Hematopoietic multipotent progenitor cell treated with erythropoietin and hydrocortisone succinate and interleukin-3 and kit ligand, for 17 days (in vitro differentiated cells): Measurements from ENCODE around the gene BTG4.

Experiments
- DNase-seq: peaks from one replicate; pipeline ENCODE4 v3.0.0-alpha.2; 2015; ENCODE audit warnings: low spot score

The BTG4 gene

DNA sequence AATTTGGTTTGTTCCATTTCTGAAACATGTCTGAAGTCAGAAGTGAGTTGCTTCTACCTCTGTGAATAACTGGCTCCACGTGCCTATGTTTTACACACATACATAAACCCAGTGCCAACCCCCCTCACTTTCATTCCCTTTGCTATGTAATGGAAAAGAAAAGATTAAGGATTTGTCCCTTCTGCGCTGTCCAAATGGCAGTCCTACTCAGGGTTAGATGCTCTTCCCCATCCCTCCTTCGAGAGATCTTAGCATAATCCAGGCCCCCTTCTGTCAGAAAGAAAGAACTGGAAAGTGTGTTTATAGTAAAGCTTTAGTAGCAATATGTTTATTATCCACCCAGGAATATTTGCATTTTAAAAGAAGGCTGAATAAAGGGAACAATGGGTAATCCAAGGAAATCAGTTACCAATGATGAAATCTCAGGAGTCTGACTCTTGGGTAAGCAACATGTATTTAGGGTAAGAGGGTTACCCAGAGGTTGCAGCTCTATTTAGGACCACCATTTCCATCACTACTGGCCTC lies 25.2 kb upstream of the BTG4 start:
- no peak for DNase-seq

DNA sequence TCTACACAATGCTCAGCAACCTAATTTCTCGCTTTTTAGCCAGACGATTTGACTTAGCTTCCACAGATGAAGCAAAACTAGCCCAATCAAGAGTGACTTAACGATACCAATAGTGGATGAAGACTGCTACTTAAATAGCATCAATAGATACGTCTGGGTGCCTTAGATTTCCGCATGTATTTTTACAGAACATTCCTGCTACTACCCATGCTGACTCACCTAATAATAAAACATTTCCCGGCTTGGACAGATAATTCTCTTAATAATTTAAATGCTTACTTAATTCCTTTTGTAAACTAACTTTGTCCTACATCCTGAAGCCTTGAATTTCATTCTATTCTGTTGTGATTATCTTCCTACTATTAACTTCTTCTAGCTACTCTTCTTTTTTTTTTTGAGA lies 23.1 kb upstream of the BTG4 start:
- DNase-seq: no peak

GRCh38 chr11:111532365-111532709 lies 20.2 kb upstream of the BTG4 start:
- DNase-seq: no peak

- no peak for DNase-seq
Measured at GRCh38 chr11:111531687-111532364, 19.6 kb upstream of the BTG4 start.

DNA sequence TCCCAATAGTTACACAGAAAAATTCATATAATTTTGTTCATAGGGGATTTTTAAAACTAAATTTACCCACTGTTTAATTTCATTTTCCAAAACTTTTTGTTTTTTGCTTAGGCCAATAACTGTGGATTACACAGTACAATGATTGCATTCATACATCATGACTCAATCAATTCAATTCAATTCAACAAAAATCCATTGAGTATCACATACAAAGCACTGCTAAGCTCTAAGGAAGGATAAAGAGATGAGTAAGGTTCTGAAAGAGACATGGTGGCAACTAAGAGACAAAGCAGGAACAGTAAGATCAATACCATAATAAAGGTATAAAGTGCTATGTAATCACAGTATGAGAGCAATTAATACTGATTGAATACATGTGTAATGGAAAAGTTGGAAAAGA lies 18.9 kb upstream of the BTG4 start:
- no peak for DNase-seq

DNA sequence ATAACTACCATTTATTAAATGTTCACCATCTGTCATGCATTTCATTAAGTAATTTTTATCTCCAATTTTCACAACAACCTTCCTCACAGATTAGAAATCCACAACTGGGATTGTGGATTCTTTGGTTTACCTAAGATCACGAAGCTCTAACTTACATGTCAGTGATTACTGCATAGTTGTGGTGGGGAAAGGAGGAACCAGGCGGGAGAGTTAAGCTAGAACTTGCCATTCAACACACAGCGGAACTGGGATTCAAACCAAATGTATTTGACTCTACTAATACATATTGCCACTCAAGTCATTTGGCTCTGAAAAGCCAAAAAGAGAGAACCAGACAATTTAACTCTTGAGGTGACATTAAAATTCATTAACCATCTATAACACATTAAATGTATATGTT lies 17.9 kb upstream of the BTG4 start:
- DNase-seq: no peak

- DNase-seq: no peak
Measured at GRCh38 chr11:111528557-111528956, 16.4 kb upstream of the BTG4 start.

DNA sequence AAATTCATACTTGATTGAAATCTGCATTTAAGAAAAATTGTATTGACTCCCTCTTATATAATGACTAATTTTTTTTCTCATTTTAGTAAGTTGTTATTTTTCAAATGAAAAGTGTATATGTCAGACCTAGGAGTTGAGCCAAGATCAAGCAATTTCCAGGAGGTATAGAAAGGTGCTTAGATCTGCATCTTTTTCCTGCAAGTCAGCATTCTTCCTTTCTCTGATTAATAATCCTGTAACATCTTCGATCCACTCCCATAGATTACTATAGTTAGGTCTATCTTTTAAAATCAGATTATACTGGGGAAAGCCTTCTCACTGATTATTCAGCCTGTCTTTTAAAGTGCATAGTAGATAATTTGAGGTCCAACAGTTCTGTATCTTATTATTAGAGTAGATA lies 15.1 kb upstream of the BTG4 start:
- DNase-seq: no peak

- DNase-seq: no peak
Measured at GRCh38 chr11:111526501-111526900, 14.3 kb upstream of the BTG4 start.

DNA sequence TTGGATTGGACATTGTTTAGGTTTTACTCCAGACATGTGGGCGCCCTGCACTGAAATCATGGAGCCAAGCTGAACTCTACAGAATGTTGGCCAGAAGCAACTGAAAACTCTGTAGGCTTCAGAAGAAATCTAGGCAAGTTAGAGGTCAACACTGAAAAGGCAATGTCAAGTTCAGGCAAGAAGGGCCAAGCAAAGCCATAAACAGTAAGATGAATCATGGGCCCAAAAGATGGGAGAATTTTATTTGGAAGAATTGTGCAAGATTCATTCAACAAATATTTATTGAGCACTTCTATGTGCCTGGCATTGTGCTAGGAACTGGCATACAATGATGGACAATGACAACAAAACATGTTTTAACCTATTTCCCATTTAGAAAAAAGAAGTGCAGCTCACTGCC lies 13.3 kb upstream of the BTG4 start:
- no peak for DNase-seq

DNA sequence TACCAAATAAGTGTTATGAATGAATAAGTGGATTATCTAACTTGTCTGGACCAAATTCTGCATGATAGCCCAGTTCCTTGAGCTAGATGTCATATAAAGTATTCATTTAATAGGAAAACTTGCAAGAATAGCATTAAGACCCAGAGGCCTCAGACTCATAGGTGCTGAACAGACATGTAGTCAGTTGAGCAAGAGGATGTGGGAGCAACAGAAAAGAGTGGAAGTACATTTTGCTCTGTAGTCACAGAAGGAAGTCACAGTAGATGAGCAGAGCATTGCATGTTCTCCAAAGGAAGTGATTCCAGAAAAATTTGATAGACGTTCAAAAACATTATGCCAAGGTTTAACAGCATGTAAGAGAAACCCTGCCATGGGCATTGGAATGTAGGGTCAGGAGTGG lies 11.9 kb upstream of the BTG4 start:
- DNase-seq: no peak

DNA sequence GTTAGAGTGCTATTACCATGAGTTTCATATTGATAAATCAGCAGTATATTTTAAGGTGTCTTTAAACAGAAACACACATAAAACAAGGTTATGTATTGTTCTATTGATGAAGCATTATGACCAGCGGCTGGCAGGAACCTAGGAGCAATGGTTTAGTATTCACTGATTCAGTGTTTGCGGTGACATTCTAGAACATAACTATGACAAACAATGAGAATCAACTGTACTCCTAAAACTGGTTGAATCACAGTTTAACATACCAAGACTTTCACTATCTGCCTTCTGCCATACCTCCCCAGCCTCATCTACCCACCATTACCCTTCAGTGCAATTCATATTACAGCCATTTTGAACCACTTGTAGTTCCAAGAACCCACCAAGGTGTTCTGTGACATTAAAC lies 11.2 kb upstream of the BTG4 start:
- no peak for DNase-seq

GRCh38 chr11:111522426-111522825 lies 10.2 kb upstream of the BTG4 start:
- DNase-seq: no peak

- no peak for DNase-seq
Measured at GRCh38 chr11:111521135-111521534, 8.9 kb upstream of the BTG4 start.

GRCh38 chr11:111520560-111520959 lies 8.4 kb upstream of the BTG4 start:
- no peak for DNase-seq

DNA sequence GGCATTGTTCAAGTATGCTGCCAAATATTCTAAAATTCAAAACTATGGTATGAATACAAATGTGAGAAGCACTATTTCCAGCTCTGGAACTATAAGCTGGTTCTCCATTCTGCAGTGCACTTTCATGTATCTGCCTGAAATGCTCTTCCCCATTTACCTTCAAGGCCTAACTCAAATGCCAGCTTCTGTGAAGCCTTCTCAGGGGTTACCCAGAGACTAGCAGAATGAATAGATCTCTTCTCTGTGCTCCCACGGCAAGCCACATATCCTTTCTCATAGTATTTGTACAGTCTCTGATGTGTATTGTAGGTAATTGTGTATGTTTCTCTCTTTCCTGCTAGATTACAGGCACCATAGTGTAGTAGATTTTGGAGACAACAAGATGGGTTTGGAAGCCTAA lies 6.5 kb upstream of the BTG4 start:
- no peak for DNase-seq

DNA sequence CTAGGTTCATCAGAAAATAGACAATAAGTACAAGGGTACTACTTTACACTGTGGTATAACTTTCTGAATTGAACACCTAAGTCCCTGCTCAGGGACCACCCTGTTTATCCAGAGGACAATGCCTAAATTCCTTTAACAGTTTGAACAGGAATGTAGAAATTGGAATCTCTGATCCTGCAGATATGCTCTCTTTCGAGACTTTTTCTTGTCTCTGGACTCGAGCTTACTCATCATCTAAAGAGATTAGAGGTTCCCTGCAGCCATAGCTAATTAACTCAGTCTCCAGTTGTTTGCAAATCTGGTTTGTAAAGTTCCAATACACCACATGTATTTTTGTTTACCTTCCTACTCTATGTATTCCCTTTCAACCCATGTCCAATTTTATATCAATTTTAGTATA lies 3.4 kb upstream of the BTG4 start:
- no peak for DNase-seq

DNA sequence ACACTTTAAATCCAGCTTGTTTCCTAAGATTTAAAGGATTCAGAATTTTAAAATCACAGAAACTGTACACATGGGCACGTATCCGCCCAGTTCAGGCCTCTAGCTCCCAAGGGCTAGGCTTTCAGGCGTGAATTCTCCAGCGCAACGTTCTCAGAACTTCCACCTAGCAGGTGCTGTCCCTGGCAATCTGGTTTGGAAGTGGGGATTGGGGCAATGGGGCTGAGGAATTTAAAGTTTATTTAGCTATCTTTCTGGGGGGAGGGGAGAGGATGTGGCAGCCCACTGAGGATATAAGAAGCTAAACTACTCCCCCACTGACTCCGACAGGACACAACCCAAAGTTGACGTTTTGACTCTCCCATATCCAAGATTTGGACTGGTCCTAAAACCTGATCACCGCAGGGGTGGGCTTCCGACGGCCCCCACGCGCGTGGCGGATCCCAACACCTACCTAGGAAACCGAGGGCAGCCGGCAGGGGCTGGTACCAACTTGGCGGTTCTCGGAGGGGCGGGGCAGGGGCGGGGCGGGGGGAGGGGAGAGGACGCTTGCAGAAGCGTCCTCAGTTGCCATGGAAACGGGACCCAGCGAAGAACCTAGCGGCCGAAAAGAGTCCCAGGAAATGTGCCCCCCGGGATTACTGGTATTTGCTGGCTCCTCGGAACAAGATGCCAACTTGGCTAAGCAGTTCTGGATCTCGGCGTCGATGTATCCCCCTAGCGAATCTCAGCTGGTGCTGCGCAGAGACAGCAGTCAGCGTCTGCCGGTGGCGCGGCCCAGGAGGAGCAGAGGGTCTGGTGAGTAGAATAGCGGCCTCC lies 2.2 kb upstream of the BTG4 start, which contains the start of gene HOATZ:
Gene HOATZ, plus strand, starts transcription at position 563 of the 816 bp plus-strand sequence. Its CDS starts 7 bp downstream, at position 570.
- no peak for DNase-seq

- no peak for DNase-seq
Measured at GRCh38 chr11:111513240-111513605, 1.0 kb upstream of the BTG4 start.

DNA sequence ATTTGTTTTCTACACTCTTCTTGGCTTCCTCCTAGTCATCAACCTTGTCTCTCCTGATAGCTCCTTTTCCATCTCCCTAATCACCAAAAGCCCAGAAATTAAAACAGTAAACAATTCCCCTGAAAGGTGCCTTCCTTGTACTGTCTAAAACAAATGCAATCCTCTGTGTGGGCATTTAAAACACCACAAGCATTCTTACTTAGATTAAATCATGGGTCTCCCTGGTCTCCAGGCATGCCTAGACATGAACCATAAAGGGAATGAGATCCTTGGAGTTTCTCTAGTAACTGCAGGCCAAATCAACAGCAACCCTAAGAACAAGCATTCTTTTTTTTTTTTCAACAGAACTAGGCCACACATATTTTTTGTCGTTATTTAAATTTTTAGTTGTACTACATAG lies 1.9 kb downstream of the BTG4 start:
- DNase-seq: no peak

GRCh38 chr11:111502611-111503010 lies 9.6 kb downstream of the BTG4 start:
- DNase-seq: no peak

DNA sequence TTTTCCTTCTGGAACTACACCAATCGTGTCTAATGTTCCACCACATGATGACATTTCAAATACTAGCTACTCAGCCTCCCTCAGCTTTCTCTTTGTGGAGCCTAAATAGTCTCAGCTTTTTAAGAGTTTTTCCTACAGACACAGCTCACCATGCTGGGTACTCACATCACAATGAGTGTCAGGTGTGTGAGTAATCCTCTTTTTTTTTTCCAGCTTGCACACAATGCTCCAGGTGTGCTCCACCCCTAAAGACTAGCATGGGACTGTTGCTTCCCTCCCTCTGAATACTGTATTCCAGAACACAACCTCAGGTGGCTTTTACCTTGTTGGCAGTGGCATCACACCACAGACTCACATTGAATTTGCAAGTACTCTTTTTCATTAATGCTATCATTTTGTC lies 11.7 kb downstream of the BTG4 start:
- DNase-seq: no peak

- no peak for DNase-seq
Measured at GRCh38 chr11:111499483-111499882, 12.7 kb downstream of the BTG4 start.

DNA sequence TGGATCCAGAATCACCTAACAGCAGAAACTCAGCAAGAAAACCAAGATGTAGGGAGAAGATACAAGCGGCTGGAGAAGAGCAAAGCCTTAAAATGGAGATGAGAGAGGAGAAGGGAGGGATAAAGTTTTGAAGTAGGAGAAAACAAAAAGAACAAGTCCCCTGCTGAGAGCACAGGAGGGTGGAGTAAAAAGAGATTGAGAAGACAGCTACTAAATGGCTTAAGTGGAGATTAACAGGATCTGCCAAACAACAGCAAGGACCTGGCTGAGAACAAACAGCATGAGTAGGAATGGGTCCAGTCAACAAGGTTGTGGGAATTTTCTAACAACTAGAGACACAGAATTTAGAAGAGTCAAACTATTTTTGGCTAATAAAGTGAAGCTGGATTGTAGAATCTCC lies 18.1 kb downstream of the BTG4 start:
- DNase-seq: no peak
